Activated T-helper 2 cell treated with anti-CD3 and anti-CD28 coated beads, Interferon-gamma antibody, Interleukin-2, Interleukin-4, amounts not matched to agents 10 μg/mL and 5 μg/mL and 100 μg/mL, durations not matched to agents 14 hours and 24 hours and 36 hours (primary cell): ENCODE results near the gene GMPS. TPM values are rescaled to one million over a fixed set of nuclear protein-coding genes. Genes with fewer than 3 reads are reported as not detected.
"Not testable (repeated sequence)": the region's sequence is repeated elsewhere in the genome, so short reads cannot be mapped to it uniquely, and the experiment has no call there.

ENCODE experiments used
- DNase-seq: peaks from one replicate; pipeline ENCODE4 v3.0.0; 2021; ENCODE audit warnings: low spot score
- H3K27ac Mint-ChIP-seq: one replicate; pipeline ENCODE4 v1.8.0; 2021; ENCODE audit warnings: mixed read lengths
- H3K27me3 Mint-ChIP-seq: one replicate; pipeline ENCODE4 v1.8.0; 2021; ENCODE audit warnings: low read depth, mixed read lengths
- H3K36me3 Mint-ChIP-seq: one replicate; pipeline ENCODE4 v1.8.0; 2021; ENCODE audit warnings: low read depth, mixed read lengths
- H3K4me1 Mint-ChIP-seq: one replicate; pipeline ENCODE4 v1.8.0; 2021; ENCODE audit warnings: low read depth, mixed read lengths
- H3K4me3 Mint-ChIP-seq: one replicate; pipeline ENCODE4 v1.8.0; 2021; ENCODE audit warnings: low read depth, mild to moderate bottlenecking, moderate library complexity, mixed read lengths
- H3K9me3 Mint-ChIP-seq: one replicate; pipeline ENCODE4 v1.8.0; 2021; ENCODE audit warnings: mixed read lengths
- intact Hi-C: fragments of 100-400 bp; cut with micrococcal nuclease; formaldehyde crosslinking; loops from one replicate; pipeline ENCODE4 v1.15.1; 2023
- total RNA-seq: library from RNA; stranded (reverse); gene quantifications from 2 replicates; pipeline ENCODE4 v1.2.3, GENCODE V29; 2022

The GMPS gene
- total RNA-seq, 1 donor from 2014 or later: 135 TPM

DNA sequence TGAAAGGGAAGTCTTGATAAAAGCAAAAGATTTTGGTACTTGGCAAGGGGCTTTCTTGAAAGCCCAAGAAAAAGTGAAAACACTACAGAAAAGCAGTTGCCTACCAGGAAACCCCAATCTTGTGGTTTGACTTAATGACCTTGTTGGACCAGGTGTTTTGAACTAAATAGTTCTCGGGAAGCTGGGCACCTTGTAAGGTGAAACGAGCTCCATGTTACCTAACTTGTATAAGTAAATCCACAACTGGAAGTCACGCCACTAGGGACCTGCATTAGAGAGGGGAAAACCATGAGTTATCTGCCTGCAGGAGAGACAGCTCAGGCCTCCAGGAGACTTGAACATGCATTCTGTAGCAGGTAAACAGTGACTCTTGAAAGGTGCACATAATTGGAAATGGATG is 88.2 kb downstream of the GMPS start:
- intact Hi-C loops: no loop called here
- Mint-ChIP-seq H3K36me3 (peaks cover 3% of the 10 kb centered on the region), H3K4me3 (no peak overlapping the region), H3K9me3 (no peaks in the 10 kb centered on the region), H3K27ac (no peak overlapping the region), H3K27me3 (no peaks in the 10 kb centered on the region), H3K4me1 (peaks cover 3% of the 10 kb centered on the region)
- DNase-seq: no peak

GRCh38 chr3:155960060-155960459 is 89.6 kb downstream of the GMPS start:
- H3K27ac Mint-ChIP-seq: no peak overlapping the region
- H3K27me3 Mint-ChIP-seq: no peaks in the 10 kb centered on the region
- intact Hi-C loops: no loop called here
- peaks cover 3% of the 10 kb centered on the region for H3K4me1 Mint-ChIP-seq
- H3K36me3 Mint-ChIP-seq: no peaks in the 10 kb centered on the region
- no peaks in the 10 kb centered on the region for H3K9me3 Mint-ChIP-seq
- H3K4me3 Mint-ChIP-seq: no peak overlapping the region
- no peak for DNase-seq

DNA sequence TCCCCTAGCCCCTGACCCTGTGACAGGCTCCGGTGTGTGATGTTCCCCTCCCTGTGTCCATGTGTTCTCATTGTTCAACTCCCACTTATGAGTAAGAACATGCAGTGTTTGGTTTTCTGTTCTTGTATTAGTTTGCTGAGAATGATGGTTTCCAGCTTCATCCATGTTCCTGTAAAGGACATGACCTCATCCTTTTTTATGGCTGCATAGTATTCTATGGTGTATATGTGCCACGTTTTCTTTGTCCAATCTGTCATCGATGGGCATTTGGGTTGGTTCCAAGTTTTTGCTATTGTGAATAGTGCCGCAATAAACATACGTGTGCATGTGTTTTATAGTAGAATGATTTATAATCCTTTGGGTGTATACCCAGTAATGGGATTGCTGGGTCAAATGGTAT is 90.6 kb downstream of the GMPS start:
- H3K4me3 Mint-ChIP-seq, H3K4me1 Mint-ChIP-seq, H3K27me3 Mint-ChIP-seq: not testable (repeated sequence)

GRCh38 chr3:155963570-155963969 is 93.1 kb downstream of the GMPS start:
- Mint-ChIP-seq H3K36me3 (no peaks in the 10 kb centered on the region), H3K4me3 (no peak overlapping the region), H3K9me3 (no peaks in the 10 kb centered on the region), H3K27ac (no peak overlapping the region), H3K27me3 (peaks cover 2% of the 10 kb centered on the region), H3K4me1 (peaks cover 3% of the 10 kb centered on the region)
- DNase-seq: no peak
- intact Hi-C loops: no loop called here

More for the DNA sequence above, 90.6 kb downstream of the GMPS start:
- DNase-seq, H3K9me3 Mint-ChIP-seq, H3K36me3 Mint-ChIP-seq, intact Hi-C loops, H3K27ac Mint-ChIP-seq: not testable (repeated sequence)

DNA sequence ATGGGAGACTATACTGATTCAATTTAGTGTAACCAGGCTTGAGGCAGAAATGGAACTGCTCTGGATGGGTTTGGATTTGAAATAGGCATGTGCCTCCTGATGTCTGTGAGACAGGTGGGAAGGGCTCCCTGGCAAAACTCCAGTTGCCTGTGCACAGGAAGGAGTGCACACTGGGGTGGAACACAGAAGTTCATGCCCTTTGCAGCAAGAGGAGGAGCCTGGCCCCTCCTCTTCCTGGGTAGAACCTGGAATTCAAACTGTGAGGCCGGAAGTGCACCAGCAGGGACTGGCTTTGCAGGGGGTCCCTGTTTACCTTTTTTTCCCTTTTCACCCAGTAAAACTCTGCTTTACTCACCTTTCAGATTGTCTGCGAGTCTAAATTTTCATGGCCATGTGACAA is 99.9 kb downstream of the GMPS start:
- H3K27me3 Mint-ChIP-seq: peaks cover 3% of the 10 kb centered on the region
- H3K27ac Mint-ChIP-seq: no peak overlapping the region
- no peak overlapping the region for H3K4me3 Mint-ChIP-seq
- no peaks in the 10 kb centered on the region for H3K36me3 Mint-ChIP-seq
- H3K4me1 Mint-ChIP-seq: no peaks in the 10 kb centered on the region
- no peaks in the 10 kb centered on the region for H3K9me3 Mint-ChIP-seq
- DNase-seq: no peak
- intact Hi-C loops: no loop called here

DNA sequence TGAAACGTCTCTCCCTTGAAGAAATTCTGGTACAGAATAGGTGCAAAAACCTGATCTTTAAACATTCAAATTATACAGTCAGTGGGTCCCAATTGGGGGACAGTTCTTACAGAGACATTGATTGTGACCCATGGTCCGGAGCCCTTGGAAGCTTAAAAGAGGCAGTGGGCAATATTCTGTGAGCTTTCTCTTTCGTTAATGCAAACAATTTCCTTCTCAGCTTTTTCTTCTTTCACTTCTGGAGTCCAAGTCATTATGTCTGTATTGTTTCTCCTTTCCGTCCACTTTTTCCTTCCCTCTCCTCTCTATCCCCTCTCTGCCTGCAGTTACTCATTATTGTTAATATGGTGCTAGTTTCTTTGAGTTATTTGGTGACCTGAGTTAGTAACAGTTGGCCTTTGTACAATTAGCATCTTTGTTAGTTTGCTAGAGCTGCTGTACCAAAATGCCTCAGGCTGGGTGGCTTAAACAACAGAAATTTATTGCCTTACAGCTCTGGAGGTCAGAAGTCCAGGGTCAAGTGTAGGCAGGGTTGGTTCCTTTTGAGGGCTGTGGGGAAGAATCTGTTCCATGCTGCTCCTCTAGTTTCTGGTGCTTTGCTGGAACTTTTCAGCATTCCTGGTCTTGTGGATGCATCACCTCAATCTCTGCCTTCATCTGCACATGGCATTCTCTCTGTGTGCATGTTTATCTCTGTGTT is 102.6 kb downstream of the GMPS start:
- H3K27ac Mint-ChIP-seq: no peak overlapping the region
- intact Hi-C loops: no loop called here
- no peak for DNase-seq
- H3K27me3 Mint-ChIP-seq: peaks cover 2% of the 10 kb centered on the region
- no peaks in the 10 kb centered on the region for H3K9me3 Mint-ChIP-seq
- no peaks in the 10 kb centered on the region for H3K36me3 Mint-ChIP-seq
- no peak overlapping the region for H3K4me3 Mint-ChIP-seq
- H3K4me1 Mint-ChIP-seq: no peaks in the 10 kb centered on the region

- no peak for DNase-seq
- intact Hi-C loops: no loop called here
- peaks cover 9% of the 10 kb centered on the region for H3K27me3 Mint-ChIP-seq
- no peak overlapping the region for H3K27ac Mint-ChIP-seq
- no peak overlapping the region for H3K4me3 Mint-ChIP-seq
- no peaks in the 10 kb centered on the region for H3K9me3 Mint-ChIP-seq
- H3K4me1 Mint-ChIP-seq: no peaks in the 10 kb centered on the region
- H3K36me3 Mint-ChIP-seq: no peaks in the 10 kb centered on the region
Observed at GRCh38 chr3:155978324-155978723, 107.9 kb downstream of the GMPS start.

DNA sequence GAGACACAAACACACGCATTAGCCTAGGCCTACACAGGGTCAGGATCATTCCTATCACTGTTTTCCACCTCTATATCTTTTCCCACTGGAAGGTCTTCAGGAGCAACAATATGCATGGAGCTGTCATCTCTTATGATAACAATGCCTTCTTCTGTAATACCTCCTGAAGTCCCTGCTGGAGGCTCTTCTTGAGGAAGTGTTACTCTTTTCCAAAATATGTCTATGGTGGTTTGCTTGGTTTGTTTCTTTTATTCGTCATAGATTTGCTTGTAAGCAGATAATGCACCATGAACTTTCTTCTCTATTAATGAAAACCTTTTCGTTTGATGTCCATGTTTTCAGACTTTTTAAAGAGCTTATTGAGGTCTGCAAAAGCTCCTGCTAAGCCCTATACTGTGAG is 109.3 kb downstream of the GMPS start:
- DNase-seq: no peak
- H3K9me3 Mint-ChIP-seq: no peaks in the 10 kb centered on the region
- H3K27me3 Mint-ChIP-seq: peaks cover 8% of the 10 kb centered on the region
- no peak overlapping the region for H3K27ac Mint-ChIP-seq
- intact Hi-C loops: no loop called here
- H3K4me1 Mint-ChIP-seq: no peaks in the 10 kb centered on the region
- no peak overlapping the region for H3K4me3 Mint-ChIP-seq
- no peaks in the 10 kb centered on the region for H3K36me3 Mint-ChIP-seq

GRCh38 chr3:155981669-155982068 is 111.2 kb downstream of the GMPS start:
- no peaks in the 10 kb centered on the region for H3K9me3 Mint-ChIP-seq
- no peak overlapping the region for H3K4me3 Mint-ChIP-seq
- no peaks in the 10 kb centered on the region for H3K4me1 Mint-ChIP-seq
- H3K27me3 Mint-ChIP-seq: peaks cover 8% of the 10 kb centered on the region
- DNase-seq: no peak
- H3K36me3 Mint-ChIP-seq: no peaks in the 10 kb centered on the region
- H3K27ac Mint-ChIP-seq: no peak overlapping the region
- intact Hi-C loops: no loop called here

DNA sequence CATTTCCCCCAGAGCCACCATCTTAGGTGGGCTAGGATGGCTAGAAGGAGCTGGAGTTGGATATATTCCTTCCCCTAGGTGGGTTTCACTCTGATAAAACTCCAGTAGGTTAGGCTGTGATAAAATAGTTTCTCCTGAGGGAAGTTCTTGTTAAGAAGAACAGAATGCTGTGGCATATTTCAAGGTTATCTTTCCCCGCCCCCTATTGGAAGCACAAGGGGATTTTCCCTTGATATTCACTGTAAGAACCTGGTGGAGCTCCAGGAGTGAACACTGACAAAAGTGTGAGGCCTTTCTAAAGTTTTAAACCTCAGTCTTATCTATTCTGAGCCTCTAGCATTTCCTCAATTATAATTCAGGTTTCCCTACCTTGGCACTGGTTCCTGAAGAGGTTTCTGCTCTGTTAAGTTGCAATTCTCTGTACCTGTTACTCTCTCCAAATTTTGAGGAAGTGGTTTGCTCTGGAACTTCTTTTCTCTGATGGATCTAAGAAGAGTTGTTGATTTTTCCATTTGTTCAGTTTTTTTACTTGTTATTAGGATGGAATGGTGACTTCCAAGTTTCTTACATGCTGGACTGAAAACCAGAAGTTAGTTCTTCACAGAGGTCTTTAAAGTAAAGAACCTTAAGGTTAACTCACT is 113.5 kb downstream of the GMPS start:
- Mint-ChIP-seq H3K27ac (no peak overlapping the region), H3K4me3 (no peak overlapping the region), H3K4me1 (no peaks in the 10 kb centered on the region), H3K27me3 (peaks cover 13% of the 10 kb centered on the region), H3K9me3 (no peaks in the 10 kb centered on the region), H3K36me3 (no peaks in the 10 kb centered on the region)
- intact Hi-C loops: no loop called here
- DNase-seq: no peak

- peaks cover 13% of the 10 kb centered on the region for H3K27me3 Mint-ChIP-seq
- H3K4me3 Mint-ChIP-seq: no peak overlapping the region
- H3K4me1 Mint-ChIP-seq: no peaks in the 10 kb centered on the region
- intact Hi-C loops: no loop called here
- H3K36me3 Mint-ChIP-seq: no peaks in the 10 kb centered on the region
- no peaks in the 10 kb centered on the region for H3K9me3 Mint-ChIP-seq
- no peak overlapping the region for H3K27ac Mint-ChIP-seq
- DNase-seq: no peak
Observed at GRCh38 chr3:155984791-155985417, 114.5 kb downstream of the GMPS start.

DNA sequence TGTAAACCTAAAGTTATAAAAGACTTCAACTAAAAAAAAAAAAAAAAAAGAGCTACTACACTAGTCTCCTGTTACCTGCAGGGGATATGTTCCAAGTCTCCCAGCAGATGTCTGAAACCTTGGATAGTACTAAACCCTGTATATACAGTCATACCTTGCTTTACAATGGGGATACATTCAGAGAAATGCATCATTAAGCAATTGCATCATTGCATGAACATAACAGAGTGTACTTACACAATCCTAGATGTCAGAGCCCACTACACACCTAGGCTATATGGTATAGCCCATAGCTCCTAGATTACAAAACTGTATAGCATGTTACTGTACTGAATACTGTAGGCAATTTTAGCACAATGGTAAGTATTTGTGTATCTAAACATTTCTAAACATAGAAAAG is 119.1 kb downstream of the GMPS start:
- Mint-ChIP-seq H3K4me1 (no peaks in the 10 kb centered on the region), H3K9me3 (no peaks in the 10 kb centered on the region), H3K27me3 (peaks cover 9% of the 10 kb centered on the region), H3K4me3 (no peak overlapping the region), H3K27ac (no peak overlapping the region), H3K36me3 (no peaks in the 10 kb centered on the region)
- no peak for DNase-seq
- intact Hi-C loops: no loop called here

DNA sequence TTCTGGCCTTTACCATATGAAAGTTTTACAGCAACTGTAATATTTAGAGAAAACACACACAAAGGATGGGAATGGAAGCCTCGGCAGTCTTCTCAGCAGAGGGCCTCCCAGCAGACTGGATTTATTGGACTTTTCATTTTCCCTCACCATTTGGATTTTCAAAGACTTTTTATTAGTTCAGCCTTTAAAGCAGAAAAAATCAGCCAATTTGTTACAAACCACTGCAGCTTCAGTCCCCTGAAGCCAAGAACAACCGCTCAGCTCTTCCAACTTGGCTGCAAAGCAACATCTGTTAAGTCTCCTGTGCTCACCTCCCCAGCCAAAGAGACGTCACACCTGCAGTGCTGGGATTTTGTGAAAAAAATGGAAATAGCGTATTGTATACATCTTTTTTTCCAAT is 120.8 kb downstream of the GMPS start:
- no peak overlapping the region for H3K4me3 Mint-ChIP-seq
- intact Hi-C loops: no loop called here
- no peak overlapping the region for H3K27ac Mint-ChIP-seq
- H3K36me3 Mint-ChIP-seq: no peaks in the 10 kb centered on the region
- H3K4me1 Mint-ChIP-seq: no peaks in the 10 kb centered on the region
- no peaks in the 10 kb centered on the region for H3K9me3 Mint-ChIP-seq
- peaks cover 9% of the 10 kb centered on the region for H3K27me3 Mint-ChIP-seq
- no peak for DNase-seq
